NCI-H1930 (cell line): ENCODE data around the gene MLXIP.
"Not testable (repeated sequence)": the region's sequence is repeated elsewhere in the genome, so short reads cannot be mapped to it uniquely, and the experiment has no call there.

Experiments
- DNase-seq, 2 experiments: peaks; one replicate each; lab custom pipeline; 2025; lab: John Stamatoyannopoulos, UW

The MLXIP gene

DNA sequence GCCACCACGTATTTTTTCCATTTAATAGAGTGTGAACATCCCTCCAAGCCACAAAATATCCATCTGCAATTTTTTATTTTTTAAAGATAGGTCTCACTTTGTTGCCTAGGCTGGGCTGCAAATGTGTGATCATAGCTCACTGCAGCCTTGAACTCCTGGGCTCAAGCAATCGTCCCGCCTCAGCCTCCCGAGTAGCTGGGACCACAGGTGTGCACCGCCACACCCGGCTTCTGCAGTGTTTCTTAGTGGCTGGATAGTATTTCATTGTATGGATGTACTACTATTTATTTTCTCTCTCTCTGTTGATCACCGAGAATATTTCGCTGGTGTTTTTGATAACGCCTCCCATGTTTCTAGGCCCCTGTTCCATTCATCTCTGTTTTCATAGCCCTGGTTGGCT lies 17.5 kb downstream of the MLXIP start:
- DNase-seq, result no peak

DNA sequence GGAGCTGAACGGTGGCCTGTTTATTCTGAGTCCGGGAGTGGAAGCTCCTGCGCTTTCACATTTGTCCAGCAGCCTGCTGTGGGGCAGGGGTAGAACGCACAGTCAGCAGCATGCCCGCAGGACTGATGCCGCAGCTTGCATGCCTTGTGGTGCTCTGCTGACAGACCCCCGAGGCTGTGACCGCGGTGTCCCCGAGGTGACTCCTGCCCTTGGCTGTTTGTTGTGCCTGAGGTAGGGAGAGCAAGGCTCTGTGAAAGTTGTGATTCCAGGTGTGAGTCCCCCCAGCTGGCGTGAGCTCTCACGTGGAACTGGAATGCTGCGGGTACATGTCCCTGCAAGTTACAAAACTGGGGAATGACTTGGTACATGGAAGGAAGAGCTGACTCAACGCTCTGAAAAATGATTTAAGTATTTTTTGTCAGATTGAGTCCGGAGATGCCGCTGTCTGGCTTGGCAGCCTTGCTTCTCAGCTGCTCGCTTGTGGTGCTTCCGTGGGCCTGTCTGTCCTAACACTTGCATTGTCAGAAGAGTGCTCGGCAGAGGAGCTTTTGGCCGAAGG lies 18.1 kb downstream of the MLXIP start:
- DNase-seq, result no peak

DNA sequence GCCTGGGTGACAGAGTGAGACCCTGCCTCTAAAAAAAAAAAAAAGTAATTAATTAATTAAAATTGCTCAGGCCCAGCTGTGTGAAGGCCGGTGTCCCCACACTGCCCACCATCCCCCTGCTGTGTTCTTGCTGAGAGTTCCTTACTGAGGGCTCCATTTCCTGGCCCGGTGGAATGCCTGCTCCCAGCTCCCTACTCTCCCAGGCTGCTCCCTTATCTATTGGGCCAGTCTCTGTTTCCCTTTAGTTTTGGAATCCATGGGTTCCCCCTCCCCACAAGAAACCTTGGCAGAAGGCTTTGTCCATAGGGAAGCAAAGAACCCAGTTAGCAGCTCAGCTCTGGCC lies 19.0 kb downstream of the MLXIP start:
- no peak for DNase-seq

DNA sequence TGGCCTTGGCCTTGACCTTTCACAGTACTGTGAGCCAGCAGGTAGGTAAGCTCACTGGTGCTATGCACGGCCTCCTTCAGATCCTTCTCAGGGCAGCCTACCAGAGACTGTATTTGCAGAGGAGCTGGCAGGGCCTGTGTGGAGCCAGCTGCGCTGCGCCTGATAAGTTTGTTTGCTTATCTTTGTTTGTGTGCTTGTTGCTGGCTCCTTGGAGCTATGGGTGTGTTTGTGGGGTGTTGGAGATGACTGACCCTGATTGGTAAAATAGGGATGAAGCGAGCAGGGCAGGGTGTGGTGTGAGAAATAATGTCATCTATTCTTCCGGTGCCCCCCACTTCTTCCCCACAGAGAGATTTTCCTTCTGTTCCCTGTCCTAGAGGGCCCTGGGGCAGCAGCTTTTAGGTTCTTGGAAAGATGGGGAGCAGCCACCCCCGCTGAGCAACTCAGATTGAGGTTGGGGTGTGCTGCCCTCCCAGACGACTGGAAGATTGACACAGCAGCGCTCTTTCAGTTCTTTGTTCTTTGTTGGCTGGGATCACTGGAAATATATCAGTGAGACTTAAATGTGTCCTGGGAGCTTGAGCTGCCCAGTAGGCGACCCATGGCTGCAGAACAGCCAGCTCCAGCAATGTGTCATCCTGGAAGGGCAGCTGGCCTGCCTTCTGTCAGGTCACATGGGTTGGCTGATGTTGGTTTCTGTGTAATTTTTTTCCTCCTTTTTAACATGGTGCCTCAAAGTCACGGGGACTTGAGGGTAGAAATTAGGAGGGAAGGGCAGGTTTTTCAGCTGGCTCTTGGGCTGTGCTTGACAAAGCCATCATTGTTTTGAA lies 19.6 kb downstream of the MLXIP start:
- DNase-seq, result no peak

DNA sequence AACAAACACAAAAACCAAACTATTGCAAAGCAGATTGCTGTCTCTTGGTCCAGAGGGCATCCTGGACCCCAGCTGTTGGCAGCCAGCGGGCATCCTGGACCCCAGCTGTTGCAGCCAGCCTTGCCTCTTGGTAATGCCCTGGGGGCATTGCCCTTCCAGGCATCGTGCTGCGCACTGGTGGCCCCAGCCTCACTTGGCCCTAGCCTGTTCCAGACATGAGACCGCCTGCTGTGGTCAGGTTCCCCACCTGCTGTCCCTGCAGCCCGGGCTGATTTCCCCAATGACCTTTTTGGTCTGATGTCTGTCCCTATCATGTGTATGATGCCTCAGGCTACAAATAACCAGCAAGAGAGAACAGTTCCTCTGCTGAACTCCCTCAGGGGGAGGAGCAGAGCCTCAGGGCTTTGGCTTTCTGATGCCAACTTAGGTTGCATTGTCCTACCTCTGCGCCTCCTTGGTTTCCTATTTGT lies 20.8 kb downstream of the MLXIP start:
- no peak for DNase-seq

DNA sequence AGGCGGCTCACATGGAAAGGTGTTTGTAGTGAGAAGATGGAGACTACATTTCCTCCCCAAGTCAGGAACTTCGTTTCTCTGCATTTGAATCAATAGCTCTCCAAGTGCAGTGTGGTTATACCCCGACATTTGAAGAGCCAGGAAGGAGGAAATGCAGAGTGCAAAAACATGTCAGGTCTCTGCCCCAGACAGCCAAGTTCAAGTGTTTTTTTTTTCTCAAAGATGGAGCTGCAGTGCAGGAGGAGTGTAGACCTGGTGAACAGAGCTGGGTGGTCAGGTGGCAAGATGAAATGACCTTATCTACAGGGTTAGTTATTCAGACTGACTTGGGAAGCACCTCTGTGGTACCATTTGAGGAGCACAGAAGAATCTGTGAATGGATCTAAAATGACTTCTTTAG lies 21.3 kb downstream of the MLXIP start:
- DNase-seq, result no peak

DNA sequence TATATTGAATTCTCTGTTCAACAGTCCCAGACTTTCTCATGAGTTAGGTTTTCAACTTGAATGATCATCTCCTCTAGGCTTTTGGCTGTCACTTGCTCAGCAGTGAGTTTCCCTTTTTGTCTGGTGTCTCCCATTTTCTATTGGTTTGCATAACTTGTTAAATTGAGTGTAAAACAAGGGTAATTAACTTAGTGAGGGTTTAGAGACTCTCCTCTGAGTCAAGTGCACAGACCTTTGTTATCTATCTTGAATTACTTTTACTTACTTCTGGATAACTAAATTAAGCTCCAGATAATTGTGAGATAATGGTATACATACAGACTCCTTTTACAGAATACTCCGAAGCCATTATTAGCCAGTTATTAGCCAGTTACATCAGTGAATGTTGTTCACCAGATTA lies 22.0 kb downstream of the MLXIP start:
- no peak for DNase-seq

DNA sequence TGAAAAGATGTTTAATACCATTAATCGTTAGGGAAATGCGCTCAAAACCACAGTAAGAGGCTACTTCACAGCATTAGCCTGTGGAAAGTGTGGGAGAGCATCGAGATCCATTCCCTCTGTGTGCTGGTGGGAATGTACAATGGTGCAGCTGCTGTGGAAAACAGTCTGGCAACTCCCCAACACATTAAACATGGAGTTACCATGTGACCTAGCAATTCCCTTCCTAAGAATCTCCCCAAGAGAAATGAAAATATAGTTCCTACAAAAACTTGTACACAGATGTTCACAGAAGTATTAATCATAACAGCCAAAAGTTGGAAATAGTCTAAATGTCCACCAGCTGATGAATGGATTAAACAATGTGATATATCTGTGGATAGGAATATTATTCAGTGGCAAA lies 23.8 kb downstream of the MLXIP start:
- no peak for DNase-seq

DNA sequence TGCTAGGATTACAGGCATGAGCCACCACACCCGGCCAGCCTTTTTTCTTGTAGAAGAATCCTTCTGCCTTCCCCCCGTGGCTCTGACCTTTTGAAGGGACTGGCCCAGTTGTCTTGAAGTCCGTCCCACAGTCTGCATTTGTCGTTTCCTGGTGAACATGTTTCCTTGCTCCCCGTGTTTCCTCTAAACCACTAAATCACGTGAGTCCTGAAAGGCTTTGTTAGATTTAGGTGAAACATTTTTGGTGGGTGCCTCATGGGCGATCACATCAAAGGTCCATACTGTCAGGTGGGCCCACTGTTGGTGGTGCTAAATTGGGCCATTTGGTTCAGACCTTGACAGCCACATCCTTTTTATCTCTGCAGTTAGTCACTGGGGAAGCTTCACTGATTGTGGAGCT lies 26.3 kb downstream of the MLXIP start:
- no peak for DNase-seq

DNA sequence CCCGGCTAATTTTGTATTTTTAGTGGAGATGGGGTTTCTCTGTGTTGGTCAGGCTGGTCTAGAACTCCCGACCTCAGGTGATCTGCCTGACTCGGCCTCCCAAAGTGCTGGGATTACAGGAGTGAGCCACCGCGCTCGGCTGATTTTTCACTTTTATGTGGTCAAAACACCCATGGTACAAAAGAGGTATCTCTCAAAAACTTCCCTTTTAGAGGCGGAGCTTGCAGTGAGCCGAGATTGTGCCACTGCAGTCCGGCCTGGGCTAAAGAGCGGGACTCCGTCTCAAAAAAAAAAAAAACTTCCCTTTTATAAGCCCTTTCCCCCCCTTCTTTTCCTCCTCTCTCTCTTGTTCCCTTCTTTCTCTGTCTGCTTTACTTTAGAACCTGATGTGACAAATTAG lies 26.9 kb downstream of the MLXIP start:
- not testable (repeated sequence) for DNase-seq

DNA sequence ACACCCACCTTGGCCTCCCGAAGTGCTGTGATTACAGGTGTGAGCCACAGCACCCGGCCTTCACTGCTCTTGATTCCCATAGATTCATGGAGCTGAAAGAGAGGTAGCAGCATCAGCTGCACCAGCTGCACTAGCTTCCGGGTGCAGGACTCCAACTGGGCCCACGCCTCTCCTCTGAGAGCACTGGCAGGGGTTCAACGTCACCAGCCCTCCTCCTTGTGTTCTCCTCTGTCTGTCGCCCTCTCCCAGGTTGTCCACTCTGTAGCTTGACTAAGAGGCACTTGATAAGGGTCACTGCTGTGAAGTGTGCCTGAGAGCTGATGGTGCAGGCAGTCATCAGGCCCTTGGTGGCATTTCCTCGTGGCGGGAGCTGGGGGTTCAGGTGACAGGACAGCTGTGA lies 28.3 kb downstream of the MLXIP start:
- DNase-seq, result no peak

DNA sequence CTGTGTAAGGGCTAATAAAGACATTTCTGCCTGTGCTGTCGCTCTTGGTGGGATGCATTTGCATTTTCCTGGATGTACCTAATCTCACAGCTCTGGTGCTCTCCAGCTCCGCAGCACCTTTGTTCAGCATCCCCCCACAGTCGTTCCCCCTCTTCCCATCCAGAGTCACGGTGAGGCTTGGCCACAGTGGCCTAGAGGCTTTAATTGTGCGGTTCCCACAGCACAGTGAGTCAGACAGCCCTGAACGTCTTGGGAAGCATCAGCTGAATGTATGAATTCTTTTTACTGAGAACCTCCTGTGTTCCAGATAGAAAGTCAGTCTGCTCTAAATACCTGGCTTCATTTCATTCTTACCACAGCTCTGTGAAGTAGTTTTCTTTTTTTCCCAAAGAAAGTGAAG lies 28.7 kb downstream of the MLXIP start:
- DNase-seq, result no peak

DNA sequence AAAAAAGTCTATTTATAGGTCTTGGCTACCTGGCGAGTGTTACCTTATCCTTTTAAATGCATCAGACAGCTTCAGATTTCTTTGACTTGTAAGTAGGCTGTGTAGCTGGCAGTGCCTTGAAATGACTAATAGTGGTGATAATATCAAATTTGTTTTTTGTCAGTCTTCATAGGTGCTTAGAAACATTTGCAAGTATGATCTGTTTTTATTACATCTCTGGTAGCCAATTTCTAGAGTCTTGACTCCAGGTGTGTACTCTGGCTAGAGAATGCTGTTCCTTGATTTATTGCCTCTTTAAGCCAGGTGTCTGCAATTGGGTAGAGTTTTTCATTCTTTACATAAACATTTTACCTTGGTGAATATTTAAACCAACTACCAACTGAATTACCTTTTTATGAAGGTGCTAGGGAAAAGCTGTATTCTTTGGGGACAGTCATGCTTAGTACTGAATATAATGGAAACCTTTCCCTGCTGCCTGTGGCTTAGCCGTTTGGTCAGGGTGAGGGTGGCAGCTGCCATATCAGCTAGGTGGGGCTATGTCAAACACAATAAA lies 32.6 kb downstream of the MLXIP start:
- no peak for DNase-seq

DNA sequence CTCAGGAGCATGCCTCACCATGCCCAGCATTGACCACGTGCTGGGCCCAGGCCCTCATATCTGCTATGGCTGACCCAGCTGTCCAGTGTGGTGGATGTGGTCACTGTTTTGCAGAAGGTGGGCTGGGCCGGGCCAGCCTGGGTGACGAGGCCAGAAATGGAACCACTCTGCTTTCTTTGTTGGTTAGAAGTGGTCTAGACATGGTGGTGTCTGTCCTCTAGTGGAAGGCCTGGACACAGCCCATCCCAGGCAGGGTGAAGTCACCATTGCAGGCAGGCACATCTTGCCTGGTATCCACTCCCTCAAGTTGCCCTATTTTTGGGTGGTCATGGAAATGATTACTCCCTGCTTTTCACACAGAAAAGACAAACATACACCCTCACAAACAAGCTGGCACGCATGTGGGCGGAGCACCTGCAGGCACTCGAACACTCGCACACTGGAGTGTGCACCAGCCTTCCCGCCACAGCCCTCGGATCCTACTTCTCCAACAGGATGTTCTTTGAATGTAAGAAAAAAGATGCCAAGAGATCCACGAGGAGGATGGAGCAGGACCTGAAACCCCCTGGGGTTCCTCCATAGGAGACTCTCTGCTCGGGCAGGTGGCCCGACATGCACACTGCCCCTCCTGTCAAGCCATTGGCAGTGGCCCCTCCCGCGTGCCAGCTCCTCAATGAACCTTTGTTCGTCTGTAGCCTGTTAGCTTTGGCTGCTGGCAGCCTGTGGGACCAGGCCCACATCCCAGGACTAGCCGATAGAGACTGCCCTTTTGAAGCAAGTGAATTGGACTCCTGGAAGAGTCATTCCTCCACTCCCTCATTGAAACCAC lies 38.4 kb downstream of the MLXIP start:
- DNase-seq, result no peak

DNA sequence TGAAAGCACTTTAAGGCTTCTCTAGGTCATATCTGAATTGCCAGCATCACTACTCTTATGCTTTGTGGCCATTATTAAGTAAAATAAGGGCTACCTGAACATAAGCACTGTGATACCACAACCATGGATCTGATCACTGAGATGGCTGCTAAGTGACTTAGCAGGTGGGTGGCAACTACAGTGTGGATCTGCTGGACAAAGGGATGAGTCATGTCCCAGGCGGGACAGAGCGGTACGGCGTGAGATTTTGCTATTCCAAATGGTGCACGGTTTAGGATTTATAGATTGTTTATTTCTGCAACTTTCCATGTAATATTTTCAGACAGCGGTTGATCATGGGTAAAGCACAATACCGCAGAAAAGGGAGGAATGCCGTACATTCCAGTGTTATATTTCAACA lies 39.4 kb downstream of the MLXIP start:
- DNase-seq, result no peak

DNA sequence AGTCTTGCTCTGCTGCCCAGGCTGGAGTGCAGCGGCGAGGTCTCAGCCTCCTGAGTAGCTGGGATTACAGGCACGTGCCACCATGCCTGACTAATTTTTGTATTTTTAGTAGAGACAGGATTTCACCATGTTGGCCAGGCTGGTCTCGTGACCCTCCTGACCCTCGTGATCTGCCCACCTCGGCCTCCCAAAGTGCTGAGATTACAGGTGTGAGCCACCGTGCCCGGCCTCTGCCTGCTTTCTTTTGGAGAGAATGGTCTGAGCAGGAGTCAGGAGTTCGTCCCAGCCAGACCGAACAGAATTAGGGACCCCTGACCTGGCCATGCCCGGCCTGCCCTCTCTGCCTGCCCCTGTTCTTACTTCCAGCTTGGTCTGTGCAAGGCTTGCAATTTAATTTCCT lies 42.8 kb downstream of the MLXIP start:
- DNase-seq, result not testable (repeated sequence)

DNA sequence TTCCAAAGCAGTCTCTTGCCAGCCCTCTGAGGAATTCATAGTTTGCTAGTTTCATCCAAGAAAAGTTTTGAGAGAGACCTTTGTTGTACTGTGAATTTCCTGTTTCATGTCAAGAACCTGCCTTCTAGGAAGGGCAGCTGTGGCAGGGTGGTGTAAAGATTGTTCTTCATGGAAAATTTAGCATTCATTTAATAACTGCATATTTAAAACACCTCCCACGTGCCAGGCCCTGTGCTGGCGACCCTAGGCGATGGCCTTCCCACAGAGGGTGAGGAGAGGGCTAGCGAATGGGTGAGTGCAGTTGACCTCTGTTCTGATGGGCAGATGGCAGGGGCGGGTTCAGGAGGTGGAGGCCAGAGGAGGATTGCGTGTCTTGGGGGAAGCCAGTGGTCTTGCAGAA lies 43.2 kb downstream of the MLXIP start:
- DNase-seq, result no peak

DNA sequence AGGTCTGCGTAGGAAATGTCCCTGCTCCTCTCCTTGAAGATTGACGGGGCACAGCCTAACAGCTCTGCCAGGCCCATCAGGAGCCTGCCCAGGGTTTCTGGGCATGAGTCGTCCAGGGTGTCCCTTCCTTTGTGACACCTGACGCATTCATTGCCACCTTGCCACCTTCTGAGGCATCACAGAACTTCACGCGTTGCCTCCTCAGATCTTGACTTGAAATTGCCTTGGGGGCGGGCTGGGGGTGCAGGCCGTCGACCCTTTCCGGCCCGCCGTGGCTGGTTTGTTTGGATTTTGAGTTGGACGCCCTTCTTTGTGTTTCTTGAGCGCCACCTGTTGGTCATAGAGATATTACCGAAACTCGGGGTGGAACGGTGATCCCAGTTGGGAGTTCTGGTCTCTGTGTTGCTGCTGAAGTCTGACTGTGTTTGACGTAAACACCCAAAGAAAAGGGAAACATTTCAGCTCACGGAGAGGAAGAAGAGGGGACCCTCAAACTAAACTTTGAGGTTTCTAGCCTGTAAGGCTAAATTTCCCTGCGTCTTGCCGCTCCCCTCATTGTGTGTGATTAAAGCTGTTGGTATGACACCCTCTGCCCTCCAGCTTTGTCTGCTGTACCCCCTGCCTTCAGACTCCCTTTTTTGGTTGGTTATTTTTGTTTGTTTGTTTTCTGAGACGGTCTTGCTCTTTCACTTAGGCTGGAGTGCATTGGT lies 44.6 kb downstream of the MLXIP start:
- peak; percentile 32 to 69 for DNase-seq

DNA sequence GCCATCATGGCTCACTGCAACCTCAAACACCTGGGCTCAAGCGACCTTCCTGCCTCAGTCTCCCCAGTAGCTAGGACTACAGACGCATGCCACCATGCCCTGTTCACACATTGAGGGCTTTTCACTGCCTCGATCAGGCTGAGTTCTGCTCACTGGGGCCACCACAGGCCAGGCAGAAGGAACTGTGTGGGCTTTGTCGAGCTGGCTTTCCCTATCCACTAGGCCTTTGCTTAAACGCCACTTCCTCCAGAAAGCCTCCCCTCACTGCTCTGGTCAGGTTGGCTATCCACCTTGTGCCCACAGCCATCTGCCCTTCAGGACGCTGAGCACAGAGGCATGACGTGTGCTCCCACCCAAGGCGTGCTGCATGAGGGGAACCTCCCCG lies 45.2 kb downstream of the MLXIP start:
- no peak for DNase-seq

DNA sequence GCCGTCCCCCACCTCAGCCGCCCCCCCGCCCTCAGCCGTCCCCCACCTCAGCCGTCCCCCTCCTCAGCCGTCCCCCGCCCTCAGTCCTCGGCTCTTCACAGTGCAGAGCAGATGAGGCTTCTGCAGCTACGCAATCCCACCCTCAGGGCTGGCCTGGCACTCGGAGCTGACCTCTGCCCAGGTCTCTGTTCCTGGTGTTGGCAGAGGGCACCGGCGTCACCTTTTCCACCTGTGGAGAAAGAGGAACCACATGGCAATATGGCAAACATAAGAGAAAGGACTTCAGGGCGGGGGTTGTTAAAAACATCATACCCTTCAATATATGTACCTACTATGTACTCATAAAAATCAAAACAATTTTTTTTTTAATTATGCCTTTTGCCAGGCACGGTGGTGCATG lies 45.8 kb downstream of the MLXIP start:
- DNase-seq, result no peak

DNA sequence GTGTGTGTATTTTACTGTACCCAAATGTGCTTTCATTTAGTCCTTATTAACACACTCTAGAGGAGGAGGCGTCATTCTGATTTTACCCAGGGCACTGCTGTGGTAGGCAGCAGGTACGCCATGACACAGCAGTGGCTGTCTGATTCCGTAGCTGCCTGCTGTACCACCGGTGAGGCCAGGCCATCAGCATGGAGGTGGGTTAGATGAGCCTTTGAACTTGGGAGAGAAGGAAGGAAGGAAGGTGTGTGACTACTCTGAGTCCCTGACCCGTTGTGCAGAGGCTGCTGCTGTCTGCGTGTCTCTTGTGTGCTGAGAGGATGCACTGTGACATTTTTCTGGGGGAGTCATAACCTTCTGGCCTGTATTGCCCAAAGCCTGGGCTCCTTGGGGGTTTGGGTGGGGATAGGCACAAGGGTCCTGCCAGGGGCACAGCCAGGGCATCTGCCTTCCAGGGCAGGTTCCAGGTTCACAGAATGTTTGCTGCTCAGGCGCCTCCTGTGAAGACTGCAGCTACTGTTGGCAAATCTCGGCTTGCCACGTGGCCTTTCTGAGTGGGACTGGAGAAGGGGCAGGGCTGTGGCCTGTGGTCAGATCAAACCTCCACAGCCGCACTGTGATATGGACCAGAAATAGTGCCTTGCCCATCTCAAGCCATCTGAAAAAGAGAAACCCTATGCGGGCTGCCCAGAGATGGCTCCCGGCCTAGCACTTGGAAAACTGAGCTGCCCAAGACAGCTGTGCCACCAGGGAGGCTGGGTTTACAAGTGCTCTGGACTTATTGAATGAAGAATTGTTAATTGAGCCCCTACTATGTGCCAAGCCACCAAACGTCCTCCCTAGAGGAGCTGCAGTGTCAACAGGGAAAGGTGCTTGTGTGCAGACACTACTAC lies 47.1 kb downstream of the MLXIP start:
- no peak for DNase-seq
